T follicular helper cell (primary cell): Measurements from ENCODE around the gene SFR1.

ENCODE experiments used
- DNase-seq: peaks from one replicate; pipeline ENCODE4 v3.0.0-alpha.2; 2020; ENCODE audit warnings: low read depth
- total RNA-seq, 2 experiments: gene quantifications; one replicate each; lab custom pipeline; 2026; lab: John Stamatoyannopoulos, UW

Gene SFR1, protein sequence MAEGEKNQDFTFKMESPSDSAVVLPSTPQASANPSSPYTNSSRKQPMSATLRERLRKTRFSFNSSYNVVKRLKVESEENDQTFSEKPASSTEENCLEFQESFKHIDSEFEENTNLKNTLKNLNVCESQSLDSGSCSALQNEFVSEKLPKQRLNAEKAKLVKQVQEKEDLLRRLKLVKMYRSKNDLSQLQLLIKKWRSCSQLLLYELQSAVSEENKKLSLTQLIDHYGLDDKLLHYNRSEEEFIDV
- total RNA-seq, result 8.3 to 9.2 reads per million in 2 experiments

DNA sequence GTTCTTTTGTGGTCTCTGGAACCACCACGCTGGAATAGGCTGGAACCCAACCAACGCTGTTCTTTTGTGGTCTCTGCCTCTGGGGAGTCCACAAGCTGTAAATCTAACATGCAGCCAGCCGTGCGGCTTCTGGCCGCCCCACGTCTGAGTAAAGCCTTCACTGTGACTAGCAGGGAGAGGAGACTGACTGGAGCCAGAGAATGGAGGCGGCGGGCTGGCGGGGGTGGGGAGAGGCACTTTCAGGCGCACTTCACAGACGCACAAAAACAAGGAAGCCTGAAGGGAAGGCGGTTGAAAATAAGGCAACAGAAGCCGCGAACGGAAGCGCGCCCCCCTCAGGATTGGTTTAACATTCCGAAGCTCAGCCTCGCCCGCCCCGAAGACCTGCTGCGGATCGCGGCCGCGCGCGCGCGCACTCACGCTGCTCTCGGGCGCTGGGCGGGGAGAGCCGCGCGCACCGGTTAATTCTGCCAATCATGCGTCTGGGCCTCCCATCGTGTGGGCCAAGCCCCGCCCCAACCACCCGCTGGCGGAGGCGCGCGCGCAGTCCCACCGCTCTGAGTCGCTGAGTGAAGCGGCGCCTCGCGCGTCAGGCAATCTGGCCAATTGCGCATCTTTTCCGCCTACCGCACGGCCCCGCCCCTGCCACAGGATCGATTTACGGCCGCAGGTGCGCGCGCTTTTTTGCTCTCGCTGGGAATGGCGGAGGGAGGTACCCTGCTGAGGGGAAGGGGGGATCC, at the start of gene SFR1:
SFR1 (plus strand) TSS at position 687 of the 740 bp plus-strand sequence; CDS start at position 700, 13 bp downstream.
- peak; percentile 98 for DNase-seq

DNA sequence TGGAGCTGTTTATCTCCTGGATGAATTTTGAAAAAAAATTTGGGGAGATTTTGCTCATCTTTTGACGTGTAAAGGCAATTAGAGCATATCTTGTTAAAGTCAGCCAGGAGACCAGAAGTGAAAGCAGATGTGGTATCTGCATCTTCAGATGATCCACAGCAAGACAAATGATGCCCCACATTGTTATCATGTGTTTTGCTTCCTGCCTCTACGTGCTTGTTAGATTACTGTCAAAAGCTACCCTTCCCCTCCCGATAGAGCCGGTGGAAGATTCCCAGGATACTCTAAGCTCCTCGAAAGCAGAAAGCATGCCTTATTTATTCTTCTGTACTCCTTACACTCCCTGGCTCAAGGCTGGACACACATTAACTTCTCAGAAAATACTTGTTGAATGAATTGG, 49.2 kb upstream of the SFR1 start:
- DNase-seq, result no peak

DNA sequence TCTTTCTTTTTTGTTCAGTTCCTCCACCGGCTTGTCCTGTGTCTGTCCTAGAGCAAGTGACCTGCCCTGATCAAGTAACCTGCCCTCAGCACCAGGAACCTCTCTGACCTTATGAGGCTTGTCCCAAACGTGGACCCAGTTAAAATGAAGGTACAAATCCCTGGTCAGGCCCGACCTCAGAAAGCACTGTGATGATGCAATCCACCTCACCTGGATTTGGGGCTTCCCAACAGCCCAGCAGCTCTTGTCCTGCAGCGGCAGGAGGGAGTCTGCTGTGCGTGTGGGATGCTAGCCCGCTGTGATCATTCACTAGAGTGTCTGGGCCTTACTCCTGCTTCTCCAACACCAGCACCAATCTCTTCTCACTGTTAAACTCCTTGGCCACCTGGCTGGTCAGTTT, 47.5 kb upstream of the SFR1 start:
- no peak for DNase-seq

DNA sequence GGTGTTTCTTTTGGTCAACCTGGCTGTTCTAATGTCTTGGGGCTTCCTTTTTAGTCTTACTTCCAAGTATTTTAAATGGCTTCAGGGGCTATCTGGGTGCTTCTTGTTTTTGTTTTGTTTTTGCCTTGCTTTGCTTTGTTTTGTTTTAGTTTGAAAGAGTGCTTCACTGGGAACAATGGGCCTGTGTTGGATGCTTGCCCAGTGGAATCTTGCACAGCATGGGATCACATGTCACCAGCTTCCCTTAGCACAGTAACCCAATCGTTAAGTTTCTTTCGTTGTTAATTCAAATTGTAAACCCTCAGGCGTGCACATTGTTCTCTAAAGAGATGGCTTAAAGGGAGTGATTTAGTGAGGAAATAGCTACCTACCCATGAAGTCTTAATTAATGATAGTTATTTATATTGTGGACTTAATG, 45.2 kb upstream of the SFR1 start:
- no peak for DNase-seq

DNA sequence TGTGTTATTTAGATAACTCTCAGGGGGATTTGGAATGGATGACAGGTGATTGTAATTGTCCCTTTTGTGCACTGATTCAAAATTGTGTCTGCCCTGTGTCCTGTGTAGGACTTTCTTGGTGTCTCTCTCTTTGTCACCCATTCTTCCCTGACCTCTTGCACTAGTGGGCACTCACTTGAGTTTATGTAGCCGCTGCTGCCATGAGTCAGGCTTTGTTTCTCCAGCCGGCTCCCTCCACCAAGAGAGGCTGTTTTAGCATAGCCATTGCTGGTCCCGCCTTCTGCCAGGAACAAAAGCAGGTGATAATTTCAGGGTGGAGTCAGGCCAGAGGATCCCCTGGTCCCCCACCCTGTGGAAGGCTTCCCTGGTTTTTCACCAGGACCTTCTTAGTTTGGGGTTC, 44.7 kb upstream of the SFR1 start:
- DNase-seq, result no peak

DNA sequence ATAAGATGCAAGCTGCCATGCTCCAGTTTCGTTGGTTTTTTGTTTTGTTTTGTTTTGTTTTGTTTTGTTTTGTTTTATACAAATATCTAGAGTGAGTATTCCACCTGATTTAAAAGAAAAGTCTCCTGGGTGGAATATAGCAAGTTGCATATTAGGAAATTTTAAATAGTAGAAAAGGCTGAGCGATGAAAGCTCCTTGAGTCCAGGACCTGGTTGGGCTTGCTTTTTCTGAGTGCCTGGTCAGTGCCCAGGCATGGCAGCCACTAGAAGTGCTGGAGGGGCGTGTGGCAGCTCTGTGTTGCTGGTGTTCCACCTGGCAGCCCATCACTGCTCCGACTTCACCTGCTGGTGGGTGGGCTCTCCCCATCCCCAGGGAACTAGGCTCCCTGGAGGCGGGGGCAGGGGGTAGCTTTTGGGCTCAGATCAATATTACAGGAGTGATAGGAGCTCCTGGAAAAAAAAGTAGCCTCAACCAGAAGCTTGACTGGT, 44.3 kb upstream of the SFR1 start:
- DNase-seq, result no peak

DNA sequence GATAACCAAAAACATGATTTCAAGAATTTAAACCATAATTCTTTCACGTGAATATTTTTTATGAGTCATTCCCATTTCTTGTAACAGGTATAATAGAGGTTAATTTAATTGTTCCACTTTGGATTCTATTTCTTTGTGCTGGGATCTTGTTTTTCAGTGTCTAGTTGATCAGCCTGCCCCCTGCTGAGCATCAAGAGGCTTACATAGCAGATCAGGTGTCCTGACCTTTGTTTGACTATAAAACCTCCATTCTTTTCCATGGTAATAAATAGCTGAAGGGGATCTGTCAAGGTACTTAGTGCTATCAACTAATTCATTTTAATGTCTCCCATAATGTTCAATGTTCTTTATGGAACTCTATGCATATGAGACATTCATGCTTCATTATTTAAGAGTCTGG, 41.2 kb upstream of the SFR1 start:
- no peak for DNase-seq

DNA sequence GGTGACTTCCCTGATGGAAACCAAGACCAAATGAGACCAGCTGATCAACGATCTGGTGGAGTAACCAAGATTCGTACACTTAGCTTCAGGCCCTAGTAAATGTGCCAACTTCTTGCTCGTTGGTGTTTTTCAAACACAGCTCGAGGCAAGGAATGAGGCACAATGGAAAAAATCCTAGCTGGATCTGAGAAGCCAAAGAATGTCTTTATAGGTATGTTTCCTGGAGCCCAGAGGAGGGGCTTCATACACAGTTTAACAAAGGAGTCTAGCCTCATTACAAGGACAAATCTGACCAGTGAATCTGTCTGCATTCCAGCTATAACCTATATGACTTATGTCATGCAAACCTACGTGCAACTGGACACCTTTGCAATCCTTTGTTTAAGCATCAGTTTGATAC, 40.0 kb upstream of the SFR1 start:
- DNase-seq, result no peak

DNA sequence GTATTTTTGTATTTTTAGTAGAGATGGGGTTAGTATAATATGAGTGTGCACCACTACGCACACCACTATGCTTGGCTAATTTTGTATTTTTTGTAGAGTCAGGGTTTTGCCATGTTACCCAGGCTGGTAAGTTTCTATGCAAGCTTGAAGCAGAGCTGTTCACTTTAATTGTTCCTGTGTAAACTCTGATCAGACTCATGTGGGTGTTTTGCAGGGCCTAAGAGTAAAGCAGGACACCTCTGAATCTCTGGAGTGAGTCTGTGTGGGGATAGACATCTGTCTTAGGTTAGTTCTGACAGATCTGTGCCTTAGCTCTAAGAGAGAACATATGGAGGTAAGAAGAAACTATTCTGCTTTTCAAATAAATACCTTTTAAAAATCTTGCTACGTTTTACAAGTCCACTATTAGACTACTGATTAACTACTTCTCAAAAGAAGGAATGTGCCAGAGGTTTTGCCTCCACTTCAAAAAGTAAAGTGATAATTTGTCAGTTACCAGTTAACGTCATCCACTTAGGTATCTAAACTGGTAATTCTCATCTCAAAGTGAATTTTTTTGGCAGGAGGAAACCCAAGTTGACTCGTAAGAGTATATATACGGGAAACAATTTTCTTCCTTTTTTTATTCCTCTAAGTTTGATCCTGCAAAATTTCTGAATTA, 37.4 kb upstream of the SFR1 start:
- DNase-seq, result no peak

DNA sequence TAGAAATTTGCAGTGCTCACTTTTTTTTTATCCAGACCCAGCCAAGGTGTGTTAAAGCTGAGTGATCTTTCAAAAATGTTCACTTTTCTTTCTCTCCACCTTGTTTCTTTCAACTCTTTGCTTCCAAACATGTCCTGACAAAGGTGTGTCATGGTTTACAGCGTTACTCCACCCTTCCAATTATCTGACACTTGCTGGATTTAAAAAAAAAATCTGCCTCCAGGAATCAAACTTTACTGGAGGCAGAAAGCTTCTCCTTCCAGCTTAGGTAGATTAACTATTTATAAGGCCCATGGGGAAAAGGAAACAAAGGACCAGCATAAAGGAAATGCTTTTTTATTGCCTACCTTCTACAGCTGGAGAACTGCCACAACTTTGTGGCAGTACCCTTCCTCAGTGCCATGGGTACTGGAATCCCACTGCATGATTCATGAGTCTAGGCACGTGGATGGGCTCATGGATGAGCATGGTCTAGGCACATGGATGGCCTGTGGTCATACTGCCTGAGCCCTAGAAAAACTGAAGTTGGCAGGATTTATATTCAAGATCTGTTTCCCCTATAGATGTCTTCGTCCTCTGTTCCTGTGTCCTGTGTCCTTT, 36.1 kb upstream of the SFR1 start, which contains the start of gene COL17A1:
COL17A1 (minus strand) TSS at position 80 of the 600 bp plus-strand sequence. CDS start 5,207 bp downstream, outside the sequence.
- DNase-seq, result no peak

DNA sequence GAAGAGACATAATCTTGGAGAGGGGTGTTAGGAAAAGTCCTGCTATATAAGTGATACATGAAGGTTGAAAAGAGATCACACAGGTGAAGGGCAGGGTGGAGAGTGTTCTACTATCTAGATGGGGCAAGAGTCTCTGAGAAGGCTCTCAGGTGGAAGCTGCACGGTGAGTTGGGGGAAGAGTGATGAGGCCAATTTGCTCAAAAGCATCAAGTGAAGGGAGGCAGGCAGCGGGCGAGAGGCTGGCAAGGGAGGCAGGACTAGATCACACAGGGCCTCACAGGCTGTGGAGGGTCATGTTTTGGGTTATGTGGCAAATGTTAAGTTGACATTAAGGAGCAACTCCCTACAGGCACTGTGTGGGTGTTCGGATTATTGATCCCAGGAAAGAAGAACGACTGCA, 33.7 kb upstream of the SFR1 start:
- no peak for DNase-seq

DNA sequence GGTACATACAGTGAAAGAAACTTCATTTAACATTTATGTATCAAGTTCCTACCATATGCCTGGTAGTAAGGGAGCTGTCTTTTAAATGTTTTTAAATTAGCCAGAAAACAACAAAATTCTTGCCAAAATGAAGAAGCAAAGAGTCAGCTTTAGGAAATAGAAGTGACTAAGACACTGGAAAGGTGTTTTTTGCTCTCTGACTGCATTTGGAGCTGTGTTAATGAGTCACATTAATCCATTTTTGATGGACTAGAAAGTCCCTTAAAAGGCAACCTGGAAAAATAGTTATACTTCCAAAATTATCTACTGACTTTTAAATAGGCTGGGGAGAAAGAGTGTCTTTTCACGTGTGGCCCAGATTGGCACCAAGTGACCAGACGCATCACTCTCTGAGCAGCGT, 32.4 kb upstream of the SFR1 start:
- no peak for DNase-seq

DNA sequence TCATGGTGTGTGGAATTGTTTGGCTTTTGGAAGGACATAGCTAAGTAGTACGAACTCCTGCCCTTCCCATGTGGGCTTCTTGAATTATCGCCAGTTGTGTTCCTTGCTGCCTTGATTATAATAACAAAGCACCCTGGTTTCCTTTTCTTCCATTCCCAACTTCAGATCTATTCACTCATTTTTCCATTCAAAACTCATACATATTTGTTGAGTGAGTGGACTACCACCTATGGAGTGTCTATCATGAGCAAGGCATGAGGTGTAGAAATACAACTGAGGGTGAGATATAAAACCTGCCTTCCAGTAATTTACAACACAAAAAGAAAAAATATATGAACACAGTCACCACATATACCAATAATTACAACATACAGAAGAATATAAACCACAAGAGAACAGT, 31.4 kb upstream of the SFR1 start:
- no peak for DNase-seq

DNA sequence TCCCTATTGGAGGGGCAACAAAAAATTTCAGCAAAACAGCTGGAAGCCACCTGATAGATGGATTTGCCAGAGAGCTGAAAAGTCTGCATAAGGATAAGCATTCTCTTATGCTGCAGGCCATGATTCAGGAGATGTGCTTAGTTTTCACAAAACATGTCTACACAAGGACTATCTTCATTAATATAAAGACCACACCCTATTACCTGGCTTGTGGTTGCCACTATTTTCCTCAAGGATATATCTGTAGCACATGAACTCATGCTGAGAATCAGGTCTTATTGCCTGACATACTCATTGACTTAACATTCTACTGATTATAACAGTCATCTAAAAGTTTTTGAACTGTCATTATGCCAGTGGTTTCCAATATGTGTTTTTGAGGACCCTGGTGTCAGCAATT, 29.2 kb upstream of the SFR1 start:
- DNase-seq, result no peak

DNA sequence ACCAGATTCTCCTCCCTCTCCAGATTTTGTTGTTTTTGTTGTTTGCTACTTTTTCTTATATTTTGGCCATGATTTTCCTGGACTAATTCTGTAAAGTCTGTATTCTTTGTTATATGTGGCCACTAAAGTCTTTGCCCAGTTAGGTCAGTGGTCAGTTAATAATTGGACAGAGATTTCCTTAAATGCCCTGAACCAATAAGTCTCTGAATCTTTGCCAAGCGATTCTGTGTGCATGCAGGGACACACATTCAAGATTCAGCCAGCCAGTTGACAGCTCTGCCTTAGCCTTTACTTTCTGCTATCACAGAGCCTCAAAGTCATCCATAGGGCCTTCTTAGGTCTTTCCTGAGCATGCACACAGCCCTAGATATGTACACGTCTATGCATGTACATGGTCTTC, 25.3 kb upstream of the SFR1 start:
- DNase-seq, result no peak

DNA sequence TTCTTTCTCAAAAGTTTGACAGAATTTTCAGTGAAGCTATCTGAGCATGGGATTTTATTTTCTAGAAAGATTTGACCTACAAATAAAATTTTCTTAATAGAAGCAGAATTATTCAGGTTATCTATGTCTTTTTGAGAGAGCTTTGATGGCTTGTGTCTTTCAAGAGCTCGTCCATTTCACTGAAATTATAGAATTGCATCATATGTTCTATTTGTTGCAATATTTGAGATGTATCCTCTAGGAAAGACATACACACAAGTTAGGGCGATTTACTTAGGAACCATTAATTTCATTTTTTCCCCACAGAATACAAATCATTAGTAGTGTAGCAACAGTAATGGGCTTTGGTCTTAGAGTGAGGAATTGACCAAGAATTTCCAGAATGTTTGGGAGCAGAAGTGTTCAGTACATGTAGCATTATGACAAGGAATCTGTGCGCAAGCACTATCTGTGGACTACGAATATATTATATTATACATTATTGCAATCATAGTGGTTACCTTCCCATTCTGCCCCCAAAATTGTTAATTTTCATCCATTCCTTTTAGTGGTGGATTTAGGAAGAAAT, 23.5 kb upstream of the SFR1 start:
- no peak for DNase-seq

DNA sequence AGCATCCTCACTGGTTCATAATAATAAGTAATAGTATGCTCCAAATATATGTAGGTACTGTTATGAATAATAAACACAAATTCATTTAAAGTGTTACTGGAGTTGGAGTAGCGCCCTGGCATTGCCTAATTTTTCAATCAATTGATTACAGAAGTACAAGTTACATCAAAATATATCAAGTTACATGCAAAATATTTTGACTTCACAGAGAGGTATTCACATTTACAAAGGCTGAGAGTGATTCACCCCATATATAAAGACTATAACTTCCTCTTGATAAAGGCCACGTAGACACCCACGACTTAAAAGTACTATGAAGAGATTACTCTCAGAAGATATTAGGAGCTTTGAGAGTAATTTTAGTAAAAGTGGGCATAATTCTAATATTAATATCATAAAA, 22.7 kb upstream of the SFR1 start:
- DNase-seq, result no peak

DNA sequence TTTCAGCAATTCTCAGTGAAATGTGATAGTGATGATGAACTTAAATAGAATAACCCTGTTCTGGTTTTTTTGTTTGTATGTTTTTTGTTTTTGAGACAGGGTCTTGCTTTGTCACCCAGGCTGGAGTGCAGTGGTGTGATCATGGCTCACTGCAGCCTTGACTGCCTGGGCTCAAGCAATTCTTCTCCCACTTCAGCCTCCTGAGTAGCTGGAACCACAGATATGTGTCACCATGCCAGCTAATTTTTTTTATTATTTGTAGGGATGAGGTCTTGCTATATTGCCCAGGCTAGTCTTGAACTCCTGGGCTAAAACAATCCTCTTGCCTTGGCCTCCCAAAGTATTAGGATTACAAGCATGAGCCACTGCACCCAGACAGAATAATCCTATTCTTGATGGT, 22.0 kb upstream of the SFR1 start:
- no peak for DNase-seq

DNA sequence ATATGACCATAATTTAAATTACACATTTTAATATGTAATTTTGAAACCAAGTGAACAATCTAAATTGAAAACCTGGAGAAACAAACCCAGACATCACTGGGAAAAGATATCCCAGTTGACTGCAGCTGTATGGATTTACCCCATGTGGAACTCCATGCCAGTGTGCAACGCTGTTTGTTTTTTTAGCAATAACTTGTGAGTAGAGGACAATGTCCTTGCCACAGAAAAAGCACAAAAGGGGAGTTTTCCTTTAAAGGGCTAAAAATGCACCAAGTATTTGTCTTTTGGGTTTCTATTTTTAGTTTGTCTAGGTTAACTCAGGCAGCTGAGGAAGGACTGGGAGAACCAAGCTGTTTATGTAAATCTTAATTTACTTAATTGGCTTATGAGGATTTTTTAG, 21.2 kb upstream of the SFR1 start:
- DNase-seq, result no peak

DNA sequence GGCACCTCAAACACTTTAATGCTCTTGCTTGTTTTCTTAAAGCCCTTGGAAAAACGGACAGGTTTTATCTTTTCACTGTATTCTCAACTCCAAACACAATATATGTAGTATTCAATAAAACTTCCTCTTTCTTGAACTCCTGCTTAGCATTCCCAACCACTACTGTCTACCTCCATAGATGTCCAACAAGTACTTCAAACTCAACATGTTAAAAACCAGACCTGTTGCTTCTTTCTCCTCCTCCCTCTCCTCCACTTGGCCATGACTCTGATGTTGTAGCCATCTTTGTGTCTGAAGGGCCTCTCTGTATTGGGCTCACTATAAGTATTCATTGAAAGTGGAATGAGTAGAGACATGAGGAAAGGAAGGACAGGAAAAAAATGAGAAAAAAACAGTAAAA, 20.1 kb upstream of the SFR1 start:
- DNase-seq, result no peak

DNA sequence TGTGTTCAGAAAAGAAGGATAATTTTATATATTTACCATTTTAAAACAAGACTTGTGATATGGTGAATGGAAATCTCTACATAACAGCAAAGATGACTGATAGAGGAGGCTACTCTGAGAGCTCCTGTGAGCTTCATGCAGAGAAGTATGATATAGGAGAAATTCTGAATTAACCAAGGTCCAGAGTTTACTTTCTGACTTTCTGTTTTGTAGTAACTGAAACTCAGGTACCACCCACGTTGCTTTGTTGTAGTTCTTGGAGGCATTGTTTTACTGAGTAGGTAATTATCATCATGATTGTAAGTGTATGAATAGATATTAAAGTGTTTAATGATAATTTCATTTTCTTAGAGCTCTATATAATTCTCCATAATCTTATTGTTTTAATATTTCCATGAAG, 18.0 kb upstream of the SFR1 start:
- no peak for DNase-seq

DNA sequence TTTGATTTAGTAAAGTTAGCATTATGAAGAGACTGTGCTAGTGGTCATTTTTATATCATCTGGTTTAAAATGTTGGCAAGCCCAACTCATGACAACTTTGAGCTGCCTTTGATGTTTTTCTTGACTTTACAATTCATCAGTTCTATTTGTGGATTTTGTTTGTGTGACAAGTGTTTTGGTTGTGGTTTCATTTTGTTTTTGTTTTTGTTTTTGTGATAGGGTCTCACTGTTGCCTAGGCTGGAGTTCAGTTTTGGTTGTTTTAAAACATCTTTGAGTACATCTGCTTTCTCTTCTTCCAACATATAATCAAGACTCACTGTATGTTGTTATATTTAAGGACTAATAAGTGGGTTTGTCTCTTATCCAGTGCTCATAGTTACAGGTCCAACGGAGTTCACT, 17.6 kb upstream of the SFR1 start:
- no peak for DNase-seq
